ENCODE measurements around the gene ODAD3. TPM values are rescaled to one million over a fixed set of nuclear protein-coding genes. Genes with fewer than 3 reads are reported as not detected.

Gene ODAD3
- total and polyA plus RNA-seq, 2 of the 13 experiments (the other 11 are each of a cell fraction or from before 2014, with no cell fraction given): 0.04 to 0.08 TPM

DNA sequence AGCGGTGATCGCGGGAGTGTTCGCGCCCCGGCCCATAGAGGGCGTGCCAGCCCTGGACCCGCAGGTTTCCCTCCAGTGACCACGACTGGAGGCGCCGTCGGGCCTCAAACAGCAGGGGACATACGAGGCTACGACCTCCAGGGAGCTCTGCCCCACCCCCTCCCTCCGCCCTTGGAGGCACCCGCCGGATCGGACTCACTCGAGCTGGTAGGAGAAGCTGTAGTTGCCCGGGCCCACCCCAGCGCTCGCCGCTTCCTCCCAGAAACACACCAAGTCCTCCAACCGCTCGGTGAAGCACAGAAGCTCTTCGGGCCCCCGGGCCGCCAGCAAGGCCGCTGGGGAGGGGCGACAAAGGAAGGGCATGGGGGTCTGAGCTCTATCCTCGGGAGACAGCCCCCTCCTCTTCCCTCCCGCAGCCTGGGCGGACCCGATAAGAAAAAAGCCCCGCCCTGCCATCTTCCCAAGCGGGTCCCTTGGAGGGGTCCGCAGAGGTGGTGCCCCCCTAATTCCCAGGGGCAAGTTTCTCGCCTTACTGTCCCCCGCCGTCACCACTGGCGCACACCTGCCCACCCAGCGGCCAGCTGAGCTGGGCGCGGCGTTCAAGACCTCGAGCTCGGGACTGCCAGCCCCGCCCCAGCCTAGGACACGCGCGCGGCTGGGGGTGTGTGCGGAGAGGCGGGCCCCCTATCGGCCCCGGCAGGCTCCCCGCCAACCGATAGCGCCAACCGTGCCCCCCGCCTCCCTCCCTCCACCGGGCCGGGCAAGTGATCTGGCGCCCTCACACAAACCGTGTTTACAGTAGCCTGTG is 51.8 kb downstream of the ODAD3 start (continued):
- TF ChIP-seq, protein P1, sequence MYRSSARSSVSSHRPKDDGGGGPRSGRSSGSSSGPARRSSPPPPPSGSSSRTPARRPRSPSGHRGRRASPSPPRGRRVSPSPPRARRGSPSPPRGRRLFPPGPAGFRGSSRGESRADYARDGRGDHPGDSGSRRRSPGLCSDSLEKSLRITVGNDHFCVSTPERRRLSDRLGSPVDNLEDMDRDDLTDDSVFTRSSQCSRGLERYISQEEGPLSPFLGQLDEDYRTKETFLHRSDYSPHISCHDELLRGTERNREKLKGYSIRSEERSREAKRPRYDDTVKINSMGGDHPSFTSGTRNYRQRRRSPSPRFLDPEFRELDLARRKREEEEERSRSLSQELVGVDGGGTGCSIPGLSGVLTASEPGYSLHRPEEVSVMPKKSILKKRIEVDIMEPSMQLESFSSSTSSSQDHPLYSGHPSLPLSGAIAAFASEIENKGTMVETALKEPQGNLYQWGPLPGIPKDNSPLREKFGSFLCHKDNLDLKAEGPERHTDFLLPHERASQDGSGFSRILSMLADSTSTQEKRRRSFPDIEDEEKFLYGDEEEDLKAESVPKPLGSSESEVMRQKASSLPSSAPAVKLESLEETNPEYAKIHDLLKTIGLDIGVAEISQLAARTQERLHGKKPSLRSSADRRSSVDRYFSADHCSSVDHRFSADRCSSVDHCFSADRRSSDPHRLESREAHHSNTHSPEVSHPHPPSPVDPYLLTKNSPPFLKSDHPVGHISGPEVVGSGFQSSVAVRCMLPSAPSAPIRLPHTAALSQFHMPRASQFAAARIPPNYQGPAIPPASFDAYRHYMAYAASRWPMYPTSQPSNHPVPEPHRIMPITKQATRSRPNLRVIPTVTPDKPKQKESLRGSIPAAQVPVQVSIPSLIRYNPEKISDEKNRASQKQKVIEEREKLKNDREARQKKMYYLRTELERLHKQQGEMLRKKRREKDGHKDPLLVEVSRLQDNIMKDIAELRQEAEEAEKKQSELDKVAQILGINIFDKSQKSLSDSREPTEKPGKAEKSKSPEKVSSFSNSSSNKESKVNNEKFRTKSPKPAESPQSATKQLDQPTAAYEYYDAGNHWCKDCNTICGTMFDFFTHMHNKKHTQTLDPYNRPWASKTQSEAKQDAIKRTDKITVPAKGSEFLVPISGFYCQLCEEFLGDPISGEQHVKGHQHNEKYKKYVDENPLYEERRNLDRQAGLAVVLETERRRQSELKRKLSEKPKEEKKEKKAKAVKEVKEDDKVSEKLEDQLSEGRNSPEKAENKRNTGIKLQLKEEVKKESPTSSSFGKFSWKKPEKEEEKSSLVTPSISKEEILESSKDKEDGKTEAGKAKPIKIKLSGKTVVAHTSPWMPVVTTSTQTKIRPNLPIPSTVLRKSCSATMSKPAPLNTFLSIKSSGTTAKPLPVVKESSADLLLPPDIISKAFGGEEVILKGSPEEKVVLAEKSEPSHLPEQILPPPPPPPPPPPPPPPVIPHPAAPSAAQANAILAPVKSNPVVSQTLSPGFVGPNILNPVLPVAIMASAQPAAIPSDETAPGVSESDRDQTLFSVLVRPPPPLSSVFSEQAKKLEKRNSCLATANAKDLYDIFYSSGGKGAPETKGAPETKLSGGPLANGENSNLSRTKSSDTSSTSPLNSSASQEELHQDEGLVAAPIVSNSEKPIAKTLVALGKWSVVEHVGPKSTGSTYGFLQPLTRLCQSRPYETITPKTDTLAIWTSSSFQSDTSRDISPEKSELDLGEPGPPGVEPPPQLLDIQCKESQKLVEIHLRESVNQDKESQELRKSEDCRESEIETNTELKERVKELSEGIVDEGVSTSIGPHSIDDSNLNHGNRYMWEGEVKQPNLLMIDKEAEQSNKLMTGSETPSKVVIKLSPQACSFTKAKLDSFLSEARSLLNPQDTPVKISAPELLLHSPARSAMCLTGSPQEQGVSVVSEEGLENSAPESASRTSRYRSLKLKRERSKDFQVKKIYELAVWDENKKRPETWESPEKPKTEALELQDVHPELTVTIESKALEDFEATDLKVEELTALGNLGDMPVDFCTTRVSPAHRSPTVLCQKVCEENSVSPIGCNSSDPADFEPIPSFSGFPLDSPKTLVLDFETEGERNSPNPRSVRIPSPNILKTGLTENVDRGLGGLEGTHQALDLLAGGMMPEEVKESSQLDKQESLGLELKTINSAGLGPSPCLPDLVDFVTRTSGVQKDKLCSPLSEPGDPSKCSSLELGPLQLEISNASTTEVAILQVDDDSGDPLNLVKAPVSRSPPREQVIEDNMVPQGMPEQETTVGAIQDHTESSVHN (CRISPR knock-in tag; IDR thresholded peaks at IDR 0.05): no peak
- TF ChIP-seq PAWR (CRISPR knock-in tag; IDR thresholded peaks at IDR 0.05; ENCODE audit: borderline replicate concordance): no peak
- TF ChIP-seq ZNF17 (CRISPR knock-in tag; IDR thresholded peaks at IDR 0.05): no peak
- TF ChIP-seq TEAD2 (CRISPR knock-in tag; IDR thresholded peaks at IDR 0.05): no peak
- no peak for TF ChIP-seq ESRRA (CRISPR knock-in tag; IDR thresholded peaks at IDR 0.05; ENCODE audit: low read depth)
- TF ChIP-seq GATA4 (IDR thresholded peaks at IDR 0.05; ENCODE audit: borderline replicate concordance, low read depth): no peak
- TF ChIP-seq THAP9 (CRISPR knock-in tag; IDR thresholded peaks at IDR 0.05; ENCODE audit: borderline replicate concordance): no peak
- peak; percentile 66 for TF ChIP-seq SALL1 (CRISPR knock-in tag; IDR thresholded peaks at IDR 0.05)
- 0 out of 2 replicates have a peak, but pooled peaks have one; percentile 15 for TF ChIP-seq ELF3 (CRISPR knock-in tag; IDR thresholded peaks at IDR 0.05)
- no peak for TF ChIP-seq PAF1 (CRISPR knock-in tag; IDR thresholded peaks at IDR 0.05)
- TF ChIP-seq ZZZ3 (CRISPR knock-in tag; IDR thresholded peaks at IDR 0.05; ENCODE audit: borderline replicate concordance): no peak
- TF ChIP-seq SRSF1 (optimal IDR thresholded peaks at IDR 0.05; ENCODE audit: low read depth, low read length): no peak
- peak; percentile 77; the same call in 1 of the 2 replicates for TF ChIP-seq RFXAP (CRISPR knock-in tag; IDR thresholded peaks at IDR 0.05; ENCODE audit: borderline replicate concordance)
- TF ChIP-seq ZNF441 (CRISPR knock-in tag; IDR thresholded peaks at IDR 0.05; ENCODE audit: borderline replicate concordance): no peak
- TF ChIP-seq NRL (CRISPR knock-in tag; IDR thresholded peaks at IDR 0.05; ENCODE audit: borderline replicate concordance): peak; percentile 40; the same call in 1 of the 2 replicates
- no peak for TF ChIP-seq ZC3H13 (CRISPR knock-in tag; IDR thresholded peaks at IDR 0.05)
